ENCODE data around the gene MST1. TPM values are rescaled to one million over a fixed set of nuclear protein-coding genes. Genes with fewer than 3 reads are reported as not detected.

MST1 gene
- total RNA-seq, 2 experiments from 2014 or later = 10.7 to 13.1 TPM

GRCh38 chr3:49681543-49681942 lies 7.7 kb downstream of the MST1 start:
- CTCF ChIA-PET = no interaction called here
- no peak for DNase-seq
- Mint-ChIP-seq H3K27me3 (ENCODE audit: low read depth) (peaks cover 2% of the 10 kb centered on the region), H3K4me1 (ENCODE audit: low read depth) (peaks cover 10% of the 10 kb centered on the region), H3K9me3 (no peaks in the 10 kb centered on the region), H3K4me3 (no peak overlapping the region), H3K27ac (no peak overlapping the region), H3K36me3 (ENCODE audit: low read depth) (peaks cover 15% of the 10 kb centered on the region)
- intact Hi-C loops (cut with micrococcal nuclease) = no loop called here

GRCh38 chr3:49681232-49681522 lies 8.1 kb downstream of the MST1 start:
- peaks cover 17% of the 10 kb centered on the region for H3K36me3 Mint-ChIP-seq (ENCODE audit: low read depth)
- DNase-seq = no peak
- peaks cover 12% of the 10 kb centered on the region for H3K4me1 Mint-ChIP-seq (ENCODE audit: low read depth)
- intact Hi-C loops (cut with micrococcal nuclease) = no loop called here
- no peak overlapping the region for H3K27ac Mint-ChIP-seq
- CTCF ChIA-PET = no interaction called here
- no peak overlapping the region for H3K4me3 Mint-ChIP-seq
- H3K27me3 Mint-ChIP-seq (ENCODE audit: low read depth) = peaks cover 2% of the 10 kb centered on the region
- H3K9me3 Mint-ChIP-seq = no peaks in the 10 kb centered on the region

- intact Hi-C loops (cut with micrococcal nuclease) = no loop called here
- CTCF ChIA-PET = interaction anchor here (1.1 kb wide), 1 partner anchor 20 kb away, joined by 3 read pairs; no protein-coding TSS in a partner anchor
- no peaks in the 10 kb centered on the region for H3K9me3 Mint-ChIP-seq
- H3K36me3 Mint-ChIP-seq (ENCODE audit: low read depth) = peaks cover 20% of the 10 kb centered on the region
- no peak overlapping the region for H3K4me3 Mint-ChIP-seq
- DNase-seq = no peak
- peaks cover 17% of the 10 kb centered on the region for H3K4me1 Mint-ChIP-seq (ENCODE audit: low read depth)
- H3K27me3 Mint-ChIP-seq (ENCODE audit: low read depth) = peaks cover 2% of the 10 kb centered on the region
- no peak overlapping the region for H3K27ac Mint-ChIP-seq
Measured at GRCh38 chr3:49680493-49681231, 8.6 kb downstream of the MST1 start.

- H3K4me1 Mint-ChIP-seq (ENCODE audit: low read depth) = peaks cover 39% of the 10 kb centered on the region
- H3K9me3 Mint-ChIP-seq = no peaks in the 10 kb centered on the region
- no peaks in the 10 kb centered on the region for H3K27me3 Mint-ChIP-seq (ENCODE audit: low read depth)
- no peak overlapping the region for H3K27ac Mint-ChIP-seq
- DNase-seq = no peak
- H3K36me3 Mint-ChIP-seq (ENCODE audit: low read depth) = peaks cover 19% of the 10 kb centered on the region
- intact Hi-C loops (cut with micrococcal nuclease) = loop anchor here (2.0 to 10.0 kb wide), 2 partner anchors 49 to 381 kb away; no protein-coding TSS in a partner anchor
- CTCF ChIA-PET = interaction anchor here (1.3 kb wide), 1 partner anchor 136 kb away, joined by 5 read pairs; no protein-coding TSS in a partner anchor
- H3K4me3 Mint-ChIP-seq = peak overlapping the region; percentile 39
Measured at GRCh38 chr3:49675912-49676311, 13.4 kb downstream of the MST1 start.

GRCh38 chr3:49674497-49674983 lies 14.7 kb downstream of the MST1 start:
- peak overlapping the region; percentile 94 for H3K4me3 Mint-ChIP-seq
- peak; percentile 21 for DNase-seq
- CTCF ChIA-PET = interaction anchor here (1.3 kb wide), 1 partner anchor 135 kb away, joined by 5 read pairs; no protein-coding TSS in a partner anchor
- H3K4me1 Mint-ChIP-seq (ENCODE audit: low read depth) = peaks cover 36% of the 10 kb centered on the region
- H3K27ac Mint-ChIP-seq = peak overlapping the region; percentile 36
- peaks cover 14% of the 10 kb centered on the region for H3K36me3 Mint-ChIP-seq (ENCODE audit: low read depth)
- intact Hi-C loops (cut with micrococcal nuclease) = loop anchor here (1.0 to 10.0 kb wide), 10 partner anchors 15 to 652 kb away; partner anchors contain the start of genes DAG1, IP6K1, MST1 and NDUFAF3
- H3K9me3 Mint-ChIP-seq = no peaks in the 10 kb centered on the region
- no peaks in the 10 kb centered on the region for H3K27me3 Mint-ChIP-seq (ENCODE audit: low read depth)

GRCh38 chr3:49673715-49674496 lies 15.4 kb downstream of the MST1 start, which contains the start of gene APEH:
TSS of gene APEH (plus strand) at chr3:49674351. CDS start at chr3:49674402, 51 bp downstream.
- Mint-ChIP-seq H3K27me3 (ENCODE audit: low read depth) (no peaks in the 10 kb centered on the region), H3K9me3 (no peaks in the 10 kb centered on the region), H3K27ac (peak within 1 kb of the TSS; percentile 96), H3K36me3 (ENCODE audit: low read depth) (peaks cover 14% of the 10 kb centered on the region), H3K4me1 (ENCODE audit: low read depth) (peaks cover 36% of the 10 kb centered on the region), H3K4me3 (peak within 1 kb of the TSS; percentile 94)
- intact Hi-C loops (cut with micrococcal nuclease) = loop anchor here (1.0 to 10.0 kb wide), 10 partner anchors 15 to 652 kb away; partner anchors contain the start of genes DAG1, IP6K1, MST1 and NDUFAF3
- DNase-seq = peak; percentile 99
- CTCF ChIA-PET = interaction anchor here (0.7 to 5.4 kb wide), 4 partner anchors 88 to 439 kb away, joined by 3 to 171 read pairs (median 4); partner anchors contain the start of gene BSN

GRCh38 chr3:49673121-49673714 lies 16.1 kb downstream of the MST1 start:
- no peaks in the 10 kb centered on the region for H3K9me3 Mint-ChIP-seq
- intact Hi-C loops (cut with micrococcal nuclease) = loop anchor here (5.0 to 10.0 kb wide), 5 partner anchors 221 to 651 kb away; partner anchors contain the start of genes NDUFAF3, QRICH1 and USP4

GRCh38 chr3:49671291-49672288 lies 17.7 kb downstream of the MST1 start:
- H3K27ac Mint-ChIP-seq = peak overlapping the region; percentile 39
- intact Hi-C loops (cut with micrococcal nuclease) = loop anchor here (1.0 to 10.0 kb wide), 8 partner anchors 69 to 649 kb away; partner anchors contain the start of genes NDUFAF3, QRICH1 and USP4
- CTCF ChIA-PET = interaction anchor here (0.6 to 5.4 kb wide), 17 partner anchors 12 to 823 kb away, joined by 3 to 171 read pairs (median 4); partner anchors contain the start of gene BSN
- H3K9me3 Mint-ChIP-seq = no peaks in the 10 kb centered on the region
- DNase-seq = peak; percentile 84
- H3K36me3 Mint-ChIP-seq (ENCODE audit: low read depth) = peaks cover 9% of the 10 kb centered on the region
- peaks cover 29% of the 10 kb centered on the region for H3K4me1 Mint-ChIP-seq (ENCODE audit: low read depth)
- peak overlapping the region; percentile 64 for H3K4me3 Mint-ChIP-seq
- no peaks in the 10 kb centered on the region for H3K27me3 Mint-ChIP-seq (ENCODE audit: low read depth)

More at GRCh38 chr3:49673121-49673714, 16.1 kb downstream of the MST1 start:
- Mint-ChIP-seq H3K4me3 (peak overlapping the region; percentile 94), H3K27ac (peak overlapping the region; percentile 96), H3K36me3 (ENCODE audit: low read depth) (peaks cover 13% of the 10 kb centered on the region), H3K4me1 (ENCODE audit: low read depth) (peaks cover 36% of the 10 kb centered on the region), H3K27me3 (ENCODE audit: low read depth) (no peaks in the 10 kb centered on the region)
- DNase-seq = peak; percentile 40
- CTCF ChIA-PET = interaction anchor here (0.7 to 5.4 kb wide), 4 partner anchors 87 to 440 kb away, joined by 3 to 171 read pairs (median 4); partner anchors contain the start of gene BSN

GRCh38 chr3:49670940-49671290 lies 18.4 kb downstream of the MST1 start:
- H3K36me3 Mint-ChIP-seq (ENCODE audit: low read depth) = peaks cover 5% of the 10 kb centered on the region
- H3K27me3 Mint-ChIP-seq (ENCODE audit: low read depth) = no peaks in the 10 kb centered on the region
- DNase-seq = no peak
- peaks cover 25% of the 10 kb centered on the region for H3K4me1 Mint-ChIP-seq (ENCODE audit: low read depth)
- intact Hi-C loops (cut with micrococcal nuclease) = loop anchor here (1.0 to 10.0 kb wide), 8 partner anchors 68 to 649 kb away; partner anchors contain the start of genes NDUFAF3, QRICH1 and USP4
- H3K27ac Mint-ChIP-seq = no peak overlapping the region
- CTCF ChIA-PET = interaction anchor here (0.6 to 5.4 kb wide), 12 partner anchors 11 to 171 kb away, joined by 3 to 171 read pairs (median 4); partner anchors contain the start of gene BSN
- H3K4me3 Mint-ChIP-seq = no peak overlapping the region
- H3K9me3 Mint-ChIP-seq = no peaks in the 10 kb centered on the region

- intact Hi-C loops (cut with micrococcal nuclease) = no loop called here
- H3K36me3 Mint-ChIP-seq (ENCODE audit: low read depth) = no peaks in the 10 kb centered on the region
- peaks cover 12% of the 10 kb centered on the region for H3K4me1 Mint-ChIP-seq (ENCODE audit: low read depth)
- CTCF ChIA-PET = interaction anchor here (1.1 to 5.4 kb wide), 2 partner anchors 102 to 130 kb away, joined by 3 to 171 read pairs; no protein-coding TSS in a partner anchor
- no peak overlapping the region for H3K4me3 Mint-ChIP-seq
- H3K27ac Mint-ChIP-seq = no peak overlapping the region
- DNase-seq = no peak
- H3K9me3 Mint-ChIP-seq = no peaks in the 10 kb centered on the region
- no peaks in the 10 kb centered on the region for H3K27me3 Mint-ChIP-seq (ENCODE audit: low read depth)
Measured at GRCh38 chr3:49669352-49669751, 19.9 kb downstream of the MST1 start.

All from activated naive CD4-positive, alpha-beta T cell treated with anti-CD3 and anti-CD28 coated beads for 36 hours (primary cell).